H9 (cell line): ENCODE data around the gene NGF. TPM values are rescaled to one million over a fixed set of nuclear protein-coding genes. Genes with fewer than 3 reads are reported as not detected.

Source experiments
- DNase-seq: peaks from one replicate; pipeline ENCODE4 v3.0.0-alpha.2; 2017
- H2AFZ ChIP-seq: one replicate; pipeline ENCODE4 v1.6.1; 2013; ENCODE audit warnings: mild to moderate bottlenecking, low read length, control low read depth, moderate library complexity
- H2AK5ac ChIP-seq: 2 replicates; pipeline ENCODE4 v1.6.1; 2013; ENCODE audit warnings: low read length, control low read depth, mixed read lengths; ENCODE audit not compliant: insufficient read length
- H2BK120ac ChIP-seq: one replicate; pipeline ENCODE4 v1.6.1; 2013; ENCODE audit warnings: low read depth, mild to moderate bottlenecking, low read length, control low read depth, inconsistent platforms; ENCODE audit not compliant: poor library complexity, severe bottlenecking
- H2BK12ac ChIP-seq: 2 replicates; pipeline ENCODE4 v1.6.1; 2013; ENCODE audit warnings: low read length, control low read depth, mixed read lengths, low read depth; ENCODE audit not compliant: insufficient read length
- H2BK15ac ChIP-seq: 2 replicates; pipeline ENCODE4 v1.6.1; 2013; ENCODE audit warnings: low read depth, low read length, control low read depth
- H2BK20ac ChIP-seq: one replicate; pipeline ENCODE4 v1.6.1; 2013; ENCODE audit warnings: low read depth, mild to moderate bottlenecking, low read length, control low read depth, inconsistent platforms; ENCODE audit not compliant: poor library complexity, severe bottlenecking
- H2BK5ac ChIP-seq: 2 replicates; pipeline ENCODE4 v1.6.1; 2013; ENCODE audit warnings: low read length, control low read depth, mixed read lengths; ENCODE audit not compliant: insufficient read length
- H3K14ac ChIP-seq: 2 replicates; pipeline ENCODE4 v1.6.1; 2013; ENCODE audit warnings: low read length, control low read depth; ENCODE audit not compliant: insufficient read depth
- H3K18ac ChIP-seq: 2 replicates; pipeline ENCODE4 v1.6.1; 2013; ENCODE audit warnings: low read depth, mild to moderate bottlenecking, mixed read lengths, low read length, control low read depth; ENCODE audit not compliant: insufficient read length
- H3K23ac ChIP-seq: 2 replicates; pipeline ENCODE4 v1.6.1; 2013; ENCODE audit warnings: low read length, control low read depth, mixed read lengths, low read depth; ENCODE audit not compliant: insufficient read length
- H3K23me2 ChIP-seq: 2 replicates; pipeline ENCODE4 v1.6.1; 2013; ENCODE audit warnings: low read depth, mild to moderate bottlenecking, mixed read lengths, low read length, control low read depth; ENCODE audit not compliant: insufficient read length, poor library complexity, severe bottlenecking
- H3K27ac ChIP-seq: 2 replicates; pipeline ENCODE4 v1.5.1; 2013; ENCODE audit warnings: low read length, control low read depth, mixed read lengths, low read depth; ENCODE audit not compliant: insufficient read length
- H3K27me3 ChIP-seq: 2 replicates; pipeline ENCODE4 v1.6.1; 2013; ENCODE audit warnings: low read length, control low read depth, inconsistent platforms; ENCODE audit not compliant: insufficient read depth
- H3K4ac ChIP-seq: 2 replicates; pipeline ENCODE4 v1.6.1; 2013; ENCODE audit warnings: low read depth, mild to moderate bottlenecking, control low read depth, inconsistent platforms, low read length, moderate library complexity
- H3K4me1 ChIP-seq: 2 replicates; pipeline ENCODE4 v1.6.1; 2013; ENCODE audit warnings: low read length, control low read depth, inconsistent platforms; ENCODE audit not compliant: insufficient read depth
- H3K4me2 ChIP-seq: 2 replicates; pipeline ENCODE4 v1.6.1; 2013; ENCODE audit warnings: low read length, control low read depth, mixed read lengths; ENCODE audit not compliant: insufficient read length, insufficient read depth
- H3K56ac ChIP-seq: 2 replicates; pipeline ENCODE4 v1.6.1; 2013; ENCODE audit warnings: low read depth, mild to moderate bottlenecking, mixed read lengths, low read length, control low read depth; ENCODE audit not compliant: insufficient read length
- H3K79me1 ChIP-seq: 2 replicates; pipeline ENCODE4 v1.6.1; 2013; ENCODE audit warnings: low read depth, mild to moderate bottlenecking, moderate library complexity, low read length, control low read depth, inconsistent platforms; ENCODE audit not compliant: insufficient read depth, poor library complexity, severe bottlenecking
- H3K79me2 ChIP-seq: 2 replicates; pipeline ENCODE4 v1.6.1; 2013; ENCODE audit warnings: low read length, control low read depth, inconsistent platforms; ENCODE audit not compliant: insufficient read depth
- H3K9ac ChIP-seq: 2 replicates; pipeline ENCODE4 v1.6.1; 2013; ENCODE audit warnings: low read length, control low read depth, mixed read lengths; ENCODE audit not compliant: insufficient read length; ENCODE audit errors: extremely low read depth
- H3K9me3 ChIP-seq: one replicate; pipeline ENCODE4 v1.6.1; 2013; ENCODE audit warnings: low read depth, low read length, inconsistent platforms; ENCODE audit not compliant: control insufficient read depth
- H3T11ph ChIP-seq: one replicate; pipeline ENCODE4 v1.6.1; 2013; ENCODE audit warnings: mild to moderate bottlenecking, low read length, control low read depth, inconsistent platforms
- H4K20me1 ChIP-seq: one replicate; pipeline ENCODE4 v1.6.1; 2013; ENCODE audit not compliant: control insufficient read depth, insufficient read length, insufficient read depth
- H4K5ac ChIP-seq: 2 replicates; pipeline ENCODE4 v1.6.1; 2013; ENCODE audit warnings: low read depth, mild to moderate bottlenecking, mixed read lengths, low read length, control low read depth; ENCODE audit not compliant: insufficient read length
- H4K8ac ChIP-seq: replicated peaks from 2 replicates; pipeline ENCODE4 v1.6.1; 2013; ENCODE audit warnings: low read length, control low read depth, mixed read lengths, low read depth; ENCODE audit not compliant: insufficient read length
- H4K91ac ChIP-seq: 2 replicates; pipeline ENCODE4 v1.6.1; 2013; ENCODE audit warnings: low read depth, mild to moderate bottlenecking, moderate library complexity, mixed read lengths, low read length, control low read depth; ENCODE audit not compliant: insufficient read length
- H3K27ac Mint-ChIP-seq, 3 experiments: 2 replicates in 2 of 3; 3 replicates in 1 of 3; pipeline ENCODE4 v1.8.0; 2020 to 2021; ENCODE audit warnings: mixed read lengths in 3 of 3, mild to moderate bottlenecking in 1 of 3, moderate library complexity in 1 of 3
- H3K27me3 Mint-ChIP-seq: 2 replicates; pipeline ENCODE4 v1.8.0; 2021; ENCODE audit warnings: low read depth, mild to moderate bottlenecking, moderate library complexity, mixed read lengths
- H3K36me3 Mint-ChIP-seq, 3 experiments: 2 replicates in 2 of 3; 3 replicates in 1 of 3; pipeline ENCODE4 v1.8.0; 2020 to 2021; ENCODE audit warnings: low read depth in 3 of 3, mixed read lengths in 3 of 3; ENCODE audit not compliant: insufficient read depth in 1 of 3
- H3K4me1 Mint-ChIP-seq, 2 experiments: 2 replicates each; pipeline ENCODE4 v1.8.0; 2020; ENCODE audit warnings: mixed read lengths in 2 of 2
- H3K4me3 Mint-ChIP-seq, 2 experiments: 2 replicates in 1 of 2; 3 replicates in 1 of 2; pipeline ENCODE4 v1.8.0; 2020 to 2021; ENCODE audit warnings: mild to moderate bottlenecking in 2 of 2, mixed read lengths in 2 of 2, moderate library complexity in 1 of 2
- H3K9me3 Mint-ChIP-seq, 2 experiments: 2 replicates in 1 of 2; 3 replicates in 1 of 2; pipeline ENCODE4 v1.8.0; 2020; ENCODE audit warnings: mild to moderate bottlenecking in 2 of 2, mixed read lengths in 2 of 2, moderate library complexity in 1 of 2
- CTCF ChIP-seq: fragments of 200-600 bp; sonication (generic); conservative IDR thresholded peaks from 3 replicates; pipeline ENCODE4 v1.8.0; 2021; ENCODE audit warnings: antibody characterized with exemption, mild to moderate bottlenecking
- WGBS: extraction: QIAGEN DNeasy Blood & Tissue Kit; methylation state at CpG from one replicate; pipeline ENCODE4 v1.1.7; 2013; ENCODE audit warnings: missing lambda C conversion rate, low lambda C conversion rate, mixed read lengths; ENCODE audit not compliant: insufficient read length; ENCODE audit errors: extremely low coverage; 5-methylcytosine and 5-hydroxymethylcytosine counted together
- total RNA-seq: library from RNA; stranded (reverse); gene quantifications from 2 replicates; pipeline ENCODE4 v1.2.1, GENCODE V29; 2021

Gene NGF
- total RNA-seq, 1 experiment from 2014 or later: 0.22 TPM

GRCh38 chr1:115364046-115364779 is 26.2 kb upstream of the NGF start:
- Mint-ChIP-seq H3K36me3 (peaks cover 7 to 10% (median 10%) of the 10 kb centered on the region in 3 experiments; a peak in 6 of 7 replicates), H3K4me1 (no peaks in the 10 kb centered on the region), H3K4me3 (no peak overlapping the region), H3K27ac (peak overlapping the region in 2 of 3 experiments; percentile 18 to 59; a peak in 1 of 7 replicates), H3K9me3 (peaks cover 20% of the 10 kb centered on the region in 2 experiments), H3K27me3 (peaks cover 5% of the 10 kb centered on the region)
- no peak for DNase-seq
- H3K27ac ChIP-seq: no peak overlapping the region
- H3K23ac ChIP-seq: no peak overlapping the region
- no peak overlapping the region for H2BK120ac ChIP-seq
- H3K79me1 ChIP-seq: no peaks in the 10 kb centered on the region
- no peak overlapping the region for H2BK12ac ChIP-seq
- H3K4me1 ChIP-seq: no peaks in the 10 kb centered on the region
- no peaks in the 10 kb centered on the region for H3K79me2 ChIP-seq
- no CpG with 5 or more reads among the region's 7 CpGs for WGBS
- no peak overlapping the region for H2BK15ac ChIP-seq
- no peak overlapping the region for H3K9ac ChIP-seq
- no peak overlapping the region for H2BK20ac ChIP-seq
- H2AFZ ChIP-seq: no peak overlapping the region
- H3K27me3 ChIP-seq: no peaks in the 10 kb centered on the region
- H3K23me2 ChIP-seq: no peaks in the 10 kb centered on the region
- H4K5ac ChIP-seq: no peak overlapping the region
- H3K9me3 ChIP-seq: no peaks in the 10 kb centered on the region
- no peaks in the 10 kb centered on the region for H4K20me1 ChIP-seq
- H3K14ac ChIP-seq: no peak overlapping the region
- no peak overlapping the region for H2BK5ac ChIP-seq
- TF ChIP-seq CTCF: no peak
- no peak overlapping the region for H2AK5ac ChIP-seq
- no peak overlapping the region for H3T11ph ChIP-seq
- H3K4ac ChIP-seq: no peak overlapping the region
- H3K18ac ChIP-seq: no peak overlapping the region
- H4K8ac ChIP-seq: no peak overlapping the region
- H4K91ac ChIP-seq: no peak overlapping the region
- no peak overlapping the region for H3K56ac ChIP-seq
- no peak overlapping the region for H3K4me2 ChIP-seq
